ENCODE measurements around the gene CNTN4.

CNTN4 gene

GRCh38 chr3:2485027-2485375 lies 386.3 kb downstream of the CNTN4 start:
- H3K36me3 ChIP-seq (ENCODE audit: control insufficient read depth, insufficient read depth, low read length): no peaks in the 10 kb centered on the region
- 95 to 97% methylated on average over 21 of the region's 21 CpGs for WGBS, 2 experiments
- no peak overlapping the region for H3K27ac ChIP-seq (ENCODE audit: insufficient read depth, low read depth, low read length, poor library complexity, severe bottlenecking)
- H3K4me1 ChIP-seq (ENCODE audit: control insufficient read depth, insufficient read depth, low read length): no peaks in the 10 kb centered on the region
- no peaks in the 10 kb centered on the region for H3K27me3 ChIP-seq (ENCODE audit: control insufficient read depth, insufficient read depth, low read length, poor library complexity, severe bottlenecking)
- H3K4me3 ChIP-seq (ENCODE audit: insufficient read depth, low read depth, low read length): no peak overlapping the region
- no peaks in the 10 kb centered on the region for H3K9me3 ChIP-seq (ENCODE audit: control insufficient read depth, low read length)

DNA sequence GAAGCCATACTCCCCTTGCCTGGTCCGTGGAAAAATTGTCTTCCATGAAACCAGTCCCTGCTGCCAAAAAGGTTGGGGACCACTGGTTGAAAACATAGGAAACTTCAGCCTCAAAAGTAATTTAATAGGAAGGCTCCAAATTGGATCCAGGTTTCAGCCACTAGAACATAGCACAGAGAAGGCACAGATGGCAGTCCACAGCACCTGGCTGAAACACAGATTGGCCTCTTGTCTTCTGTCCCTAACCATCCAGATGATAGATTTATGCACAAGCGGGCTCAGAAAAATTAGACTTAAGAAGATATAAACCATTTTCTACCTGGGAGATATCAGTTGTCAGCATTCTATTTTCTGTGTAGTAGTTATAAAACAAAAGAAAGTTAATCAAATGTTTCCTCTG lies 397.1 kb downstream of the CNTN4 start:
- Histone ChIP-seq H3K27ac (ENCODE audit: insufficient read depth, low read depth, low read length, poor library complexity, severe bottlenecking) (no peak overlapping the region), H3K27me3 (ENCODE audit: control insufficient read depth, insufficient read depth, low read length, poor library complexity, severe bottlenecking) (no peaks in the 10 kb centered on the region), H3K9me3 (ENCODE audit: control insufficient read depth, low read length) (no peaks in the 10 kb centered on the region), H3K4me3 (ENCODE audit: insufficient read depth, low read depth, low read length) (no peak overlapping the region), H3K36me3 (ENCODE audit: control insufficient read depth, insufficient read depth, low read length) (no peaks in the 10 kb centered on the region), H3K4me1 (ENCODE audit: control insufficient read depth, insufficient read depth, low read length) (no peaks in the 10 kb centered on the region)
- WGBS, 2 experiments: 96 to 100% methylated on average over 1 to 2 of the region's 2 CpGs

GRCh38 chr3:2504912-2505311 lies 406.2 kb downstream of the CNTN4 start:
- Histone ChIP-seq H3K4me3 (ENCODE audit: insufficient read depth, low read depth, low read length) (no peak overlapping the region), H3K27me3 (ENCODE audit: control insufficient read depth, insufficient read depth, low read length, poor library complexity, severe bottlenecking) (no peaks in the 10 kb centered on the region), H3K9me3 (ENCODE audit: control insufficient read depth, low read length) (no peaks in the 10 kb centered on the region), H3K27ac (ENCODE audit: insufficient read depth, low read depth, low read length, poor library complexity, severe bottlenecking) (no peak overlapping the region), H3K4me1 (ENCODE audit: control insufficient read depth, insufficient read depth, low read length) (no peaks in the 10 kb centered on the region), H3K36me3 (ENCODE audit: control insufficient read depth, insufficient read depth, low read length) (no peaks in the 10 kb centered on the region)
- 88 to 94% methylated on average over 2 of the region's 2 CpGs for WGBS, 2 experiments

DNA sequence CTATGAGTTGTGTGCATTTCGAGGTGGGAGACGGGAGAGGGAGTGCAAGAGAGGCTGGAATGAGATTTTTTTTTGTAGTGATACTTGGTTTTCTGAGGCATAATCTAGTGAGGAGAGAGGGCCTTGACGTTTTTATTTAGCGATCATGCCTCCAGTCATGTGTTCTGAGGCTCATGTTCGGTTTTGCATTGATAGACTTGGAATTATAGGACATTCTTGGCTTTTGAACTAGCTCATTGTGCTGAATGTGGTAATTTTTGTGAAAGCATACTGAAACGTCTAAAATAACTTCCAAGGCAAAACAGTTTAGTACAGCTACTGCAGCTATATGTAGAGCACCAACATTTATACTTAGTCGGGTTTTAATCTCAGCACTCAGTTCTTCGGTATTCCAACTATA lies 408.1 kb downstream of the CNTN4 start:
- Histone ChIP-seq H3K27ac (ENCODE audit: insufficient read depth, low read depth, low read length, poor library complexity, severe bottlenecking) (no peak overlapping the region), H3K9me3 (ENCODE audit: control insufficient read depth, low read length) (no peaks in the 10 kb centered on the region), H3K4me1 (ENCODE audit: control insufficient read depth, insufficient read depth, low read length) (no peaks in the 10 kb centered on the region), H3K27me3 (ENCODE audit: control insufficient read depth, insufficient read depth, low read length, poor library complexity, severe bottlenecking) (no peaks in the 10 kb centered on the region), H3K4me3 (ENCODE audit: insufficient read depth, low read depth, low read length) (no peak overlapping the region), H3K36me3 (ENCODE audit: control insufficient read depth, insufficient read depth, low read length) (no peaks in the 10 kb centered on the region)
- 94% methylated on average over 8 of the region's 8 CpGs for WGBS, 2 experiments

DNA sequence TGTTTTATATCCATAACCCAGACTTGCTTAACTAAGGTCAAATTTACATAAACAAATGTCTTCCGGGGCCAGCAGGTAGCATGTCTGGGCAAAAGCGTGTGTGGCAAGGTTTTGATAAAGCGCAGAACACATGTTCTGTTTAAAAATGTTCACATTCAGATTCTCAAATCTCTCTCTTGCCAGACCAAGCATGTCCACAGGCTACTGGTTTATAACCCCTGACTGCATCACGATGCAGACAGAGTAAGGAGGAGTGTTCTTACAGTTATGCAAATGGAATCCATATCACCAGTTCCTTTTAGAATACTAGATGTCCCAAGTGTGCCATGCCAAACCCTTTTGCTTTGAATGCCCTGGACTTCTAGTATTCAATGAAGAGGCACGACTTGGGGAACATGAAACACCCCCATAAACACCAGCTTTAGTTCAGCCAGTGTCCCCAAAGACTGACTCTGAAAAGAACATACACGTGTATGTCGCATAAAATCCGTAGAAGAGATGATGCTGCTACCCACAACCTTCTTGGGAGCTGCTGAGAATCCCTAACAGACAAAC lies 412.0 kb downstream of the CNTN4 start:
- 89 to 90% methylated on average over 8 of the region's 8 CpGs for whole genome bisulfite sequencing, 2 experiments
- Histone ChIP-seq H3K27me3 (ENCODE audit: control insufficient read depth, insufficient read depth, low read length, poor library complexity, severe bottlenecking) (no peaks in the 10 kb centered on the region), H3K4me1 (ENCODE audit: control insufficient read depth, insufficient read depth, low read length) (peaks cover 13% of the 10 kb centered on the region), H3K4me3 (ENCODE audit: insufficient read depth, low read depth, low read length) (no peak overlapping the region), H3K9me3 (ENCODE audit: control insufficient read depth, low read length) (no peaks in the 10 kb centered on the region), H3K36me3 (ENCODE audit: control insufficient read depth, insufficient read depth, low read length) (no peaks in the 10 kb centered on the region), H3K27ac (ENCODE audit: insufficient read depth, low read depth, low read length, poor library complexity, severe bottlenecking) (no peak overlapping the region)

GRCh38 chr3:2511356-2511755 lies 412.7 kb downstream of the CNTN4 start:
- no peak overlapping the region for H3K4me3 ChIP-seq (ENCODE audit: insufficient read depth, low read depth, low read length)
- H3K27ac ChIP-seq (ENCODE audit: insufficient read depth, low read depth, low read length, poor library complexity, severe bottlenecking): no peak overlapping the region

GRCh38 chr3:2512881-2513280 lies 414.2 kb downstream of the CNTN4 start:
- 90 to 94% methylated on average over 2 of the region's 2 CpGs for WGBS, 2 experiments
- Histone ChIP-seq H3K27ac (ENCODE audit: insufficient read depth, low read depth, low read length, poor library complexity, severe bottlenecking) (no peak overlapping the region), H3K9me3 (ENCODE audit: control insufficient read depth, low read length) (no peaks in the 10 kb centered on the region), H3K4me3 (ENCODE audit: insufficient read depth, low read depth, low read length) (no peak overlapping the region), H3K36me3 (ENCODE audit: control insufficient read depth, insufficient read depth, low read length) (no peaks in the 10 kb centered on the region), H3K27me3 (ENCODE audit: control insufficient read depth, insufficient read depth, low read length, poor library complexity, severe bottlenecking) (no peaks in the 10 kb centered on the region), H3K4me1 (ENCODE audit: control insufficient read depth, insufficient read depth, low read length) (peaks cover 20% of the 10 kb centered on the region)

More at GRCh38 chr3:2511356-2511755, 412.7 kb downstream of the CNTN4 start:
- no peaks in the 10 kb centered on the region for H3K36me3 ChIP-seq (ENCODE audit: control insufficient read depth, insufficient read depth, low read length)
- peaks cover 13% of the 10 kb centered on the region for H3K4me1 ChIP-seq (ENCODE audit: control insufficient read depth, insufficient read depth, low read length)
- H3K27me3 ChIP-seq (ENCODE audit: control insufficient read depth, insufficient read depth, low read length, poor library complexity, severe bottlenecking): no peaks in the 10 kb centered on the region
- 77 to 84% methylated on average over 10 of the region's 10 CpGs for WGBS, 2 experiments
- no peaks in the 10 kb centered on the region for H3K9me3 ChIP-seq (ENCODE audit: control insufficient read depth, low read length)

DNA sequence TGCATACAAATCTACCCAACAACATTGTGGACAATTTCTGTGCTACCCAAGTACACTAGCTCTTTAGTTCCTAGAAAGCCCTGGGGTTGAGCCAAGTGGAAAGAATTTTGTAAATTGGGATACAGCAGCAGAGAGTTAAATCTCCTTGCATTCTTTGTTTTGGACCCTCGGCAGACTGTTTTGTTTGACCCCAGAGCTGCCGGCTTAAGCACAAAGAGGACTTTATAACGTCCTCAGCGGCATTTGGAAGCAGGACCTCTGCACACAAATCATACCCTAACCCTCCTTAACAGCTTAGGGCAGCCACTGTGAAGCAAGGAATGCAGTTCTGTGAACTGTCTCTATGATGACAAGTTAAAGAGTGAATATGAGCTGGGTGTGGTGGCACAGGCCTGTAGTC lies 415.3 kb downstream of the CNTN4 start:
- Histone ChIP-seq H3K4me1 (ENCODE audit: control insufficient read depth, insufficient read depth, low read length) (peaks cover 21% of the 10 kb centered on the region), H3K9me3 (ENCODE audit: control insufficient read depth, low read length) (no peaks in the 10 kb centered on the region), H3K27me3 (ENCODE audit: control insufficient read depth, insufficient read depth, low read length, poor library complexity, severe bottlenecking) (no peaks in the 10 kb centered on the region), H3K4me3 (ENCODE audit: insufficient read depth, low read depth, low read length) (no peak overlapping the region), H3K27ac (ENCODE audit: insufficient read depth, low read depth, low read length, poor library complexity, severe bottlenecking) (peak overlapping the region; percentile 3), H3K36me3 (ENCODE audit: control insufficient read depth, insufficient read depth, low read length) (no peaks in the 10 kb centered on the region)
- 28 to 29% methylated on average over 4 of the region's 4 CpGs for WGBS, 2 experiments

GRCh38 chr3:2516762-2517441 lies 418.2 kb downstream of the CNTN4 start:
- H3K9me3 ChIP-seq (ENCODE audit: control insufficient read depth, low read length): no peaks in the 10 kb centered on the region
- no peaks in the 10 kb centered on the region for H3K27me3 ChIP-seq (ENCODE audit: control insufficient read depth, insufficient read depth, low read length, poor library complexity, severe bottlenecking)
- WGBS, 2 experiments: 93 to 100% methylated on average over 1 of the region's 1 CpG
- no peak overlapping the region for H3K4me3 ChIP-seq (ENCODE audit: insufficient read depth, low read depth, low read length)
- H3K36me3 ChIP-seq (ENCODE audit: control insufficient read depth, insufficient read depth, low read length): no peaks in the 10 kb centered on the region
- peaks cover 21% of the 10 kb centered on the region for H3K4me1 ChIP-seq (ENCODE audit: control insufficient read depth, insufficient read depth, low read length)
- no peak overlapping the region for H3K27ac ChIP-seq (ENCODE audit: insufficient read depth, low read depth, low read length, poor library complexity, severe bottlenecking)

GRCh38 chr3:2517500-2518172 lies 419.0 kb downstream of the CNTN4 start:
- no peak overlapping the region for H3K4me3 ChIP-seq (ENCODE audit: insufficient read depth, low read depth, low read length)
- H3K36me3 ChIP-seq (ENCODE audit: control insufficient read depth, insufficient read depth, low read length): no peaks in the 10 kb centered on the region
- H3K9me3 ChIP-seq (ENCODE audit: control insufficient read depth, low read length): no peaks in the 10 kb centered on the region
- 79 to 86% methylated on average over 4 to 5 of the region's 5 CpGs for WGBS, 2 experiments
- no peak overlapping the region for H3K27ac ChIP-seq (ENCODE audit: insufficient read depth, low read depth, low read length, poor library complexity, severe bottlenecking)
- peaks cover 21% of the 10 kb centered on the region for H3K4me1 ChIP-seq (ENCODE audit: control insufficient read depth, insufficient read depth, low read length)
- H3K27me3 ChIP-seq (ENCODE audit: control insufficient read depth, insufficient read depth, low read length, poor library complexity, severe bottlenecking): no peaks in the 10 kb centered on the region

All from ectodermal cell (in vitro differentiated cells).